H54 (cell line): ENCODE measurements around the gene NYAP1.

Source experiments
- DNase-seq: peaks from one replicate; pipeline ENCODE4 v3.0.0; 2011; ENCODE audit warnings: low spot score, mixed read lengths; ENCODE audit not compliant: insufficient read length
- FAIRE-seq: peaks from 3 replicates; lab custom pipeline; 2011; peaks lifted over from hg19 to GRCh38; lab: Jason Lieb, UNC
- POLR2A ChIP-seq: IDR thresholded peaks from 2 replicates; pipeline ENCODE4 v1.6.1; 2011; ENCODE audit warnings: low read depth, mild to moderate bottlenecking, low read length

The NYAP1 gene

DNA sequence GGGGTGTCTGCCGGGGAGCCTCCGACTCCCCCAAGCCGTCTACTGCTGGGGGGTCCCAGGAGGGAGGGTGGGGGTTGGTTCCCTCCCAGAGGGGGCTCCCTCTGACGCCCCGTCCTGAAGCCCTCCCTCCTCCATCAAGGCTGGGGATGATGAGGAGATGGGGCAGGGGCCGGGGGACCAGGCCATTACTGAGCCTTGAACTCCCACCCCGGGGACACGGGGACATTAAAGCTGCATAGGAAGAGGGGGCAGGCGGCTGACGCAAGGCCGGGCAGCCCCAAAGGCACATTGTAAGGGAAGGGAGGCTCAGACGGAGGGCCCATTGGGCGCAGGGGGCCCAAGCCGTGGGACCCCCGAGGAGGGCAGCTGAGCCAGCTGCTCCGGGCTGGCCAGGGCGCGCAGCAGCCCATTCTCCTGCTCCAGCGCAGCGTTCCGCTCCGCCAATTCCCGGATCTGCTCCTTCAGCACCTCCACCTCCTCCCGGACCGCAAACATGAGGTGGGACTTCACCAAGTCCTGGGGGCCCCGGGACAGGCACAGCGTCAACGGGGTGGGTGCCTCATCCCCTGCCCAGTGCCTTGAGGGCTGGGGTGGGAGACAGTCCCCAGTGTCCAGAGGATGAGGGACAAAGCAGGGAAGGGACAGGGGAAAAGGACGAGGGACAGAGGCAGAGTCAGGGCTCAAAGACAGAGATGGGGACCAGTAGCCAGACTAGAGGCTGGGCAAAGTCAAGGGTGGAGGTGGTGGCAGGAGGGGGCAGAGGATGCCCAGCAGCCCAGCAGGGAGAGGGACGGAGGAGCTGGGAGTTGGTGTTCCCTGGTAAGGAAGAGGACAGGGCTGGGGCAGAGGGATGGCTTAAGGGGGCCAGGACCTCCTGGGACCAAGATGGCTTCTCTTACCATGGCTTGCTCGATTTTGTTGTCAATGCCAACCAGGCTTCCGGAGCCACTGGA is 16.8 kb upstream of the NYAP1 start:
- DNase-seq = no peak
- FAIRE-seq = no peak
- TF ChIP-seq POLR2A = no peak

- no peak for TF ChIP-seq POLR2A
- DNase-seq (no peak), FAIRE-seq (no peak)
Measured at GRCh38 chr7:100467638-100468373, 15.9 kb upstream of the NYAP1 start.

DNA sequence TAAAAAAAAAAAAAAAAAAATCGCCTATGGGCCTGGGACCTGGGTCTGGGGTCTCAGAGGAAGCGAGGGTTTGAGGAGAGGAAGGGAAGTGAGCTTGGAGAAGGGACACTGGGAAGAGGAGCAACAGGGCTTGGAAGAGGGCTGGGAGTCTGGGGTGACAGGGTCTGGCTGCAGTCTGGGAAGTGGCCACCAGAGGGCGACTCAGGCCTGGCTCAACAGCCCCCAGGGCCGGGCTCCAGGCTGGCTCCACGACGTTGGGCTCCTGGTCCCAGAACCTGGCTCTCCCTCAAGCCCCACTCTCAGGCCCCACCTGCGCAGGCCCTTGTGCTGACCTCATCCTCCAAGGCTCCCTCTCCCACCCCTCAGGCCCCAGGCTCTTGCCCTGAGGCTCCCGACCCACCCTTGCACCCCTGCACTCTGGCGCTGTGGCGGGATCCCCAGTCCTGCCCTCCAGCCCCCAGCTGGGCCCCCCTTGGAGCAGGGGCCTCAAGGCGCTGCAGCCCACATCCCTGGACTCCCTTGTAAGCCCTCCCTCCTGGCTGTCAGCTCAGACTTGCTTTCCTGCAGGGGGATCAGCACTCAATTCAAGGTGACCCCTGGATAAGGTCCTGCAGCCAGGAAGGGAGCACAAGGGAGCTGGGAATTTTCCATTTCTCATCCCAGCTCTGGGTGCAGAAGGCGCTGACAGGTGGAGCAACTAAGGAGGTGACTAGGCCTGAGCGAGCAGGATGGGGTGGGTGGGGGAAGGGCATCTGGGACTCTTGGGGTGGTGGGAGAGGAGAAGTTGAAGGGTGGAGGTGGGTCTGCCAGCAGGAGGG is 14.3 kb upstream of the NYAP1 start:
- TF ChIP-seq POLR2A = no peak
- FAIRE-seq = no peak
- peak; percentile 85 for DNase-seq

- DNase-seq = no peak
- no peak for FAIRE-seq
- TF ChIP-seq POLR2A = no peak
Measured at GRCh38 chr7:100471021-100471420, 12.7 kb upstream of the NYAP1 start.

DNA sequence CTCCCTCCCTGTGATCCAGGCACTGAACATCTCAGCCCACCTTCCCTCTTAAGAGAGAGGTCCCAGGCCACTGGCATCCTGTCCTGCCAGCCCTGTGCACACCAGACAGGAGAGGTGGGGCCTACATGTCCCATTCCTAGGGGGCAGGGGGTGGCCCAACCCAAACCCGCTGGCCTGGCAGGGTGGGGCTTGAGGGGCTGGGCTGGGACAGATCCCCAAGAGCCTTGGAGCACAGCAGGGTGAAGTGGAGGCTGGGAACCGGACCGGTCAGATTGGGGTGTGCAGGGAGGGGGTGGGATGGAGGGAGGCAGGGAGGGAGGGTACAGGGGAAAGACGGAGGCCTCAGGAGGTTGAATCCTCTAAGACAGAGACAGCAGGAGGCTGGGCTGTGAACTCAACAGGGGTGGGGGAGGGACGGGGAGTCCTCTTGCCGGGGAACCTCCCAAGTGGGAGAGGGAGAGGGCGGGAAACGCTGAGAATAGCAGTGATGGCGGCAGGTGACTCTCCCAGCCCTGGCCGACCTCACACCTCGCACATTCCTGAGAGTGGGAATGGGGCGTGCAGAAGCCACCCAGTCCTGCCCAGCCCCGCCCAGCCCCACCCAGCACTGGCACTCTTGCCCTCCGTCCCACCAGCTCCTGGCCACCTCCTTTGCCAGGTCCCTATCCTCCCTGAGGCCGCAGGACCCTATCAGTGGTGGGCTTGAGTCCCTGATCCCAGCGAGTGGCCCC is 11.4 kb upstream of the NYAP1 start:
- no peak for TF ChIP-seq POLR2A
- DNase-seq (no peak), FAIRE-seq (no peak)

DNA sequence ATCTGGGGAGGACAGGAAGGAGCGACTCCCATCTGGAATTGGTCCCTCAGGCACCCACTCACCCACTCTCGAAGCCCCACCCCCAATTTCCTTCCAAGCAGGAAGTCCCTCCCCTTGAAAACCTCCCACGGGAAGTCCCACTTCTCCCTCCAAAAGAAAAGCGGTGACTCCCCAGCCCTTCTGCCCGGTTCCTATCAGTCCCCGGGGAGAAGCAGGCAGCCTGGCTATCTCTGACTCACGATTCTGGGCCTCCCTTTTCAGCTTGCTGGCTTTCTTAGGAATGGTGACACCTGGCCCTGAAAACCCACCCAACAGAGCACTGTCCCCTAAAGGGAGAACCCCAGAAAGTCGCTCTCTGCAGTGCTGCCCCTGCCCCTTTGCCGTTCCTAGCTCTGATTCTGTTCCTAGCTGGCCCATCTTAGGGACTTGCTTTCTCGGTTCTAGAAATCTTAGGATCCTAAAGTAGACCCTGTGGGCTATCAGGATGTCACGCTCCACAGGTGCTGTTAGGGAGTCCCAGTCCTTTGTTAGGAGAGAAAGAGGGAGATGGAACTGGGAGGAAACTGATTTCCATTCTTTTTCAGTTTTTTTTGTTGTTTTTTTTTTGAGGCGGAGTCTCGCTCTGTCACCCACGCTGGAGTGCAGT is 10.8 kb upstream of the NYAP1 start:
- no peak for FAIRE-seq

DNA sequence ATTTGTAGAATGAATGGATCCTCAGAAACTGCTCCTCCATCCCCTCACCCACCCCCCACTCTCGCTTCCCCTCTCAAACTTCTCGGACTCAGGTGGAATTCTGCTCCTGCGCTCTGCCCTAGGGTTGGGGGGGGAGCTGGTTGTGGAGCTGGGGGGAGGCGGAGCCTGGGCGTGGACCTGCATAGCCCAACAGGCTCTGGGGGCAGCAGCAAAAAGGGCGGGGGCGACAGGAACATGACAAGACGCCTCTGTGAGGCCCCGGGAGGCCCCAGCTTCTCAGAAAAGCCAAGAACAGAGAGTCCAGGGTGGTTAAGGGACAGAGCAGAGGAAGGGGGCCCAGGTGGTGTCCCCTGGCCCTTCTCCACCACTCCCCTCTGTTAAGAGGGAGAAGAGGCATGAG is 8.2 kb upstream of the NYAP1 start:
- TF ChIP-seq POLR2A = no peak
- FAIRE-seq = no peak
- DNase-seq = no peak

More for the DNA sequence above, 10.8 kb upstream of the NYAP1 start:
- no peak for TF ChIP-seq POLR2A
- no peak for DNase-seq

- FAIRE-seq (no peak), DNase-seq (no peak)
- no peak for TF ChIP-seq POLR2A
Measured at GRCh38 chr7:100476101-100476780, 7.5 kb upstream of the NYAP1 start.

DNA sequence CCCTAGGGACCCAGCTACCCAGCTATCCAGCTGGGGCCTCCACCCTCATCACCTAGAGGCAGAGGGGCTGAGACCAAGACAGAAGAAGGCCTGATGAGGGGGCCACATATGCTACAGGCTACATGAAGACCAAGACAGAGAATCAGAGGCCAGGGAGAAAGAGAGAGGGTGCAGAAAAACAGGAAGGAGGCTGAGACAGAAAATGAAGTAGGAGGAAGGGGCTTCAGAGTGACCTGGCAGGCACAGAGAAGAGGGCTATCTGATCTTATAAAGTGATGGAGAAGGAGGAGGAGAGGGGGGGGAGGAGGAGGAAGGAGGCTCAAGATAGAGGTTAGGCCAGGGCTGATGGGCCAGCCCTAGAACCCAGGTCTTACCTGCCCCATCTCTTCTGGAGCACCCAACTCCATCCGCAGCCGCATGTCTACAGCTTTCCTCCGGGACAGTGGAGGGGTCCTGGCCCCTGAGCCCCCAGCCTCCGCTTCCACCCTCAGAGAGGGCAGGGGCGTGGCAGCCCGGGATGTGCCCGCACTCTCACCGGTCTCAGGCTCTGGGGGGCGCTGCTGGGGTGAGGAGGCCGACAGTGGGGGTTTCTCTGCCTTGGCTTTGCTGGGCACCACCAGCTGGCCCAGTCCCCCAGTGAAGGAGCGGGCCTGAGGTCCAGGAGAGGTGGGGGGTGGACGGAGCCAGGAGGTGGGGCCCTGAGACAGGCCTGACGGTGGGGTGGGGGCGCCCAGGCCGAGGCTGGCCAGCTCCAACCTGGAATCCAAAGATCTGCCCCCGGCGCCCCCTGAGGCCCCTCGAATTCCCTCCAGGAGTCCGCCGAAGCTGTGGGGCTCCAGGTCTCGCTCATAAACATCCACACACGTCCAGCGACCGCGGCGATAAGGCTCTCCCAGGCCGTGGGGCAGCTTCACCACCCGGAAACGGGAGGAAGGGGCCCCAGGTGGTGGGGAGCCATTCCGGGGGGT is 6.5 kb upstream of the NYAP1 start:
- DNase-seq = no peak
- TF ChIP-seq POLR2A = no peak
- no peak for FAIRE-seq

DNA sequence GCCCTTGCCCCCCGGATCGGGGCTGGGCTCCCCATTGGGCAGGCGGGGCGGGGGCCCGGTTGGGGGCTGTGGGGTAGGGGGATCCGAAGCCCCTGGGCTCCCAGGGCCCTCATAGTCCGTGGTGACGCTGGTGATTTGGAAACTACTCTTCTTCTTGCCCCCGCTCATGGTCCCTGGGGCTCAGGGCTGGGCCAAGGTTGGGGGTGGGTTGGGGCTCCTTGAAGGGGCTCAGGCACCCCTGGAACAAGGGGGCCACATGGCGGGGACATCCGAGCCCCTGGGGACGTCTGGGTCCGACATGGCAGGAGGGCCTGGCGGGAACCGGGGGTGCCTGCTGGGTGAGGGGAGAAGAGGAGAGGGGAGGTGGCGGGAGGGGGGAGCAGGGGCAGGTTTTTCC is 5.9 kb upstream of the NYAP1 start:
- no peak for FAIRE-seq
- no peak for DNase-seq
- no peak for TF ChIP-seq POLR2A
